Measurements from ENCODE around the gene TMEM266. TPM values are rescaled to one million over a fixed set of nuclear protein-coding genes. Genes with fewer than 3 reads are reported as not detected.

The TMEM266 gene
- total and polyA plus RNA-seq, 2 of the 4 experiments (the other 2 are of a cell fraction), result not detected

DNA sequence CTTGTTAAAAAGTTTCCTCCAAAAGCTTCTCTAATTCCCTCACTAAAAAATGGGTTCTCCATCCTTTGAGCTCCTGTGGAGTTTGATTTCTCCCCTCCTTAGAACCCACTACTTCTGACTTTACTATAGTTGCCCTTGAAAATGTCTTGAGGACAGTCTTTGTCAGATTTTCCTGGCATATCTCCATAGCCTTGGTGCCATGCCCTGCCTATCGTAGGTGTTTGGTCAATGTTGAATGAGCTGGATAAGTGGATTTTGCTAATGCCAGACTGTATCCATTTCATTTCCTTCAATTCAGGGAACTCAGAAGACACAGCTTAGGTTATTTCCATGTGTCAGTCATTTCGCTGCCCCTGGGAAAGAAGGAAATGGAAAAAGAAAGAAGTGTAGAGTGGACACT, 40.6 kb downstream of the TMEM266 start:
- no TSS peak for BruUV-seq (replicated peaks)
- Histone ChIP-seq H3K23ac (ENCODE audit: low read depth, low read length) (no peak overlapping the region), H3K56ac (ENCODE audit: extremely low read depth, insufficient read depth, low read length) (no peak overlapping the region), H3K14ac (replicated peaks; ENCODE audit: low read depth, low read length) (no peak overlapping the region), H3K27me3 (ENCODE audit: control insufficient read depth, insufficient read depth, low read length) (peaks cover 16% of the 10 kb centered on the region), H3K9me3 (ENCODE audit: control insufficient read depth, insufficient read depth, low read length) (no peaks in the 10 kb centered on the region; the same call in 1 of the 2 replicates), H4K8ac (ENCODE audit: low read depth in 2 of 2, low read length in 2 of 2) (no peak overlapping the region), H3K4me3 (ENCODE audit: insufficient read depth, low read depth, low read length) (no peak overlapping the region), H4K20me1 (ENCODE audit: insufficient read depth, low read length) (no peaks in the 10 kb centered on the region), H2BK5ac (ENCODE audit: low read depth, low read length, poor library complexity, severe bottlenecking) (no peak overlapping the region), H3K9me1 (ENCODE audit: insufficient read depth, low read length) (no peaks in the 10 kb centered on the region), H3K4ac (ENCODE audit: low read depth, low read length) (no peak overlapping the region), H4K5ac (ENCODE audit: low read depth, low read length) (no peak overlapping the region), H3K4me1 (ENCODE audit: control insufficient read depth, insufficient read depth, low read length) (no peaks in the 10 kb centered on the region), H3K79me1 (ENCODE audit: low read depth in 1 of 2, low read length in 2 of 2) (no peaks in the 10 kb centered on the region), H3K18ac (ENCODE audit: low read depth, low read length) (no peak overlapping the region), H2AK5ac (ENCODE audit: low read depth, low read length) (no peak overlapping the region), H4K91ac (ENCODE audit: insufficient read depth, low read depth, low read length) (no peak overlapping the region), H3K9ac (ENCODE audit: low read depth, low read length) (no peak overlapping the region), H2BK20ac (ENCODE audit: low read depth, low read length) (no peak overlapping the region), H2BK120ac (ENCODE audit: low read depth, low read length) (no peak overlapping the region), H3K4me2 (ENCODE audit: low read depth, low read length) (no peak overlapping the region), H3K36me3 (ENCODE audit: control insufficient read depth, insufficient read depth, low read length) (no peaks in the 10 kb centered on the region), H3K27ac (ENCODE audit: insufficient read depth, low read length) (no peak overlapping the region), H2BK15ac (ENCODE audit: low read depth, low read length) (no peak overlapping the region), H2AFZ (replicated peaks; ENCODE audit: low read length, poor library complexity) (no peak overlapping the region), H2AK9ac (replicated peaks; ENCODE audit: low read depth, low read length, poor library complexity) (no peak overlapping the region)
- in situ Hi-C loops (cut with MboI; ENCODE audit: low sequenced_read_pairs), result no loop called here
- TF ChIP-seq FOS (IDR thresholded peaks at IDR 0.05; ENCODE audit: low read depth, low read length) (no peak), RCOR1 (IDR thresholded peaks at IDR 0.05; ENCODE audit: insufficient replicate concordance, low read length) (no peak), POLR2A (IDR thresholded peaks at IDR 0.05; ENCODE audit: low read depth, low read length) (no peak)
- TF ChIP-seq, protein P1, sequence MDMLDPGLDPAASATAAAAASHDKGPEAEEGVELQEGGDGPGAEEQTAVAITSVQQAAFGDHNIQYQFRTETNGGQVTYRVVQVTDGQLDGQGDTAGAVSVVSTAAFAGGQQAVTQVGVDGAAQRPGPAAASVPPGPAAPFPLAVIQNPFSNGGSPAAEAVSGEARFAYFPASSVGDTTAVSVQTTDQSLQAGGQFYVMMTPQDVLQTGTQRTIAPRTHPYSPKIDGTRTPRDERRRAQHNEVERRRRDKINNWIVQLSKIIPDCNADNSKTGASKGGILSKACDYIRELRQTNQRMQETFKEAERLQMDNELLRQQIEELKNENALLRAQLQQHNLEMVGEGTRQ (IDR thresholded peaks at IDR 0.05; ENCODE audit: low read depth, low read length), result no peak
- POLR2A ChIA-PET (ENCODE audit: unreplicated experiment), result no interaction called here
- ATAC-seq (ENCODE audit: low read depth) (no peak), DNase-seq (no peak)
- dilution Hi-C loops (cut with HindIII; ENCODE audit: low sequenced_read_pairs, unreplicated experiment), result no loop called here
- intact Hi-C loops (cut with micrococcal nuclease), result no loop called here
- no CpG with 5 or more reads among the region's 2 CpGs for WGBS, 2 experiments (ENCODE audit: extremely low coverage in 2 of 2, insufficient read length in 1 of 2)
- CTCF ChIA-PET, result no interaction called here
